Endodermal cell (in vitro differentiated cells): ENCODE data around the gene FUT8. TPM values are rescaled to one million over a fixed set of nuclear protein-coding genes. Genes with fewer than 3 reads are reported as not detected.

Experiments used
- DNase-seq: peaks from one replicate; pipeline ENCODE4 v3.0.0-alpha.2; 2017
- H3K27ac ChIP-seq: 2 replicates; pipeline ENCODE4 v1.5.1; 2013; ENCODE audit warnings: mild to moderate bottlenecking, low read depth, low read length, moderate library complexity
- H3K27me3 ChIP-seq: 2 replicates; pipeline ENCODE4 v1.6.1; 2013; ENCODE audit warnings: mild to moderate bottlenecking, low read length, moderate library complexity; ENCODE audit not compliant: insufficient read depth, control insufficient read depth, poor library complexity, severe bottlenecking
- H3K36me3 ChIP-seq: 2 replicates; pipeline ENCODE4 v1.7.0; 2013; ENCODE audit warnings: mild to moderate bottlenecking, low read length, moderate library complexity; ENCODE audit not compliant: control insufficient read depth, insufficient read depth
- H3K4me1 ChIP-seq: one replicate; pipeline ENCODE4 v1.7.0; 2013; ENCODE audit warnings: low read length; ENCODE audit not compliant: control insufficient read depth, insufficient read depth
- H3K4me3 ChIP-seq: 2 replicates; pipeline ENCODE4 v1.5.1; 2013; ENCODE audit warnings: mild to moderate bottlenecking, low read length, moderate library complexity
- H3K9ac ChIP-seq: 2 replicates; pipeline ENCODE4 v1.6.1; 2013; ENCODE audit warnings: mild to moderate bottlenecking, low read length, moderate library complexity; ENCODE audit not compliant: poor library complexity, severe bottlenecking; ENCODE audit errors: extremely low read depth
- H3K9me3 ChIP-seq: 2 replicates; pipeline ENCODE4 v1.6.1; 2013; ENCODE audit warnings: mild to moderate bottlenecking, low read length, moderate library complexity; ENCODE audit not compliant: control insufficient read depth
- H3K27ac Mint-ChIP-seq: 2 replicates; pipeline ENCODE4 v1.8.0; 2020; ENCODE audit warnings: mixed read lengths
- H3K27me3 Mint-ChIP-seq: 2 replicates; pipeline ENCODE4 v1.8.0; 2021; ENCODE audit warnings: mild to moderate bottlenecking, mixed read lengths; ENCODE audit not compliant: insufficient read depth
- H3K36me3 Mint-ChIP-seq: 2 replicates; pipeline ENCODE4 v1.8.0; 2020; ENCODE audit warnings: low read depth, mixed read lengths
- H3K4me1 Mint-ChIP-seq: 2 replicates; pipeline ENCODE4 v1.8.0; 2020; ENCODE audit warnings: mixed read lengths
- H3K4me3 Mint-ChIP-seq: 2 replicates; pipeline ENCODE4 v1.8.0; 2020; ENCODE audit warnings: mild to moderate bottlenecking, moderate library complexity, mixed read lengths
- H3K9me3 Mint-ChIP-seq: 2 replicates; pipeline ENCODE4 v1.8.0; 2020; ENCODE audit warnings: mild to moderate bottlenecking, mixed read lengths
- WGBS, 2 experiments: methylation state at CpG; one replicate each; pipeline versions ENCODE4 v1.1.5 to v1.1.7; 2013; ENCODE audit warnings: missing lambda C conversion rate in 2 of 2, mixed read lengths in 1 of 2; ENCODE audit not compliant: insufficient coverage in 1 of 2, insufficient read length in 1 of 2; 5-methylcytosine and 5-hydroxymethylcytosine counted together
- total RNA-seq, 2 donors: library from RNA; stranded (reverse); fragmentation: NEBNext Ultra II Directional in 1 of 2; extraction: Animal tissue kit (Norgen Biotek cat#: 25700) in 1 of 2; gene quantifications; 2 replicates in 1 of 2; 3 replicates in 1 of 2; pipeline ENCODE4 v1.2.1, GENCODE V29; 2021
- TF ChIP-seq, protein P1 (sequence below): fragments of 200-600 bp; sonication (generic); conservative IDR thresholded peaks from 2 replicates; pipeline ENCODE4 v1.5.0; 2021; ENCODE audit warnings: antibody characterized with exemption, mild to moderate bottlenecking

Gene FUT8
- total RNA-seq, 2 donors from 2014 or later = 63.9 to 76.9 TPM

DNA sequence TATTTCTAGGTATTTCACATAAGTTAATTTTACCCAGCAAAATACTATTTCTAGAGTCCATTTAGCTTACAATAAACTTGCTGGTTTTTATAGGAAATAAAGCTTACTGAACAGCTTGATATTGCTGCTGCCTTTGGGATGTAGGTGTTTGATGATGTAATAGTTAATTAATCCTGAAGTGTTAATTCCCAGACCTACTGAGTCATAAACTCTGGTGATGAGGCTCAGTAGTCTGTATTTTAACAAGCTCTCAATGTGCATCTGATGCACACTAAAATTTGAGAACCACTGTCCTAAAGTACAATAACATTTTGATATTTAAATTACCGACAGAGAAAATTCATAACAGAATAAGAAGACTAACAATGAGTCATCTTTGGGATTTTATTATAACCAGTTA is 168.4 kb downstream of the FUT8 start:
- DNase-seq = no peak
- Histone ChIP-seq H3K4me3 (no peak overlapping the region), H3K4me1 (no peaks in the 10 kb centered on the region), H3K36me3 (no peaks in the 10 kb centered on the region), H3K27me3 (no peaks in the 10 kb centered on the region), H3K27ac (no peak overlapping the region), H3K9ac (no peak overlapping the region), H3K9me3 (no peaks in the 10 kb centered on the region)
- no peaks in the 10 kb centered on the region for H3K9me3 Mint-ChIP-seq
- no peak overlapping the region for H3K4me3 Mint-ChIP-seq
- no peaks in the 10 kb centered on the region for H3K4me1 Mint-ChIP-seq
- WGBS, 2 experiments = 67% methylated on average over 1 of the region's 1 CpG; no CpG with 5 or more reads in 1 of the 2 experiments
- no peaks in the 10 kb centered on the region for H3K36me3 Mint-ChIP-seq
- H3K27ac Mint-ChIP-seq = no peak overlapping the region
- TF ChIP-seq, protein P1, sequence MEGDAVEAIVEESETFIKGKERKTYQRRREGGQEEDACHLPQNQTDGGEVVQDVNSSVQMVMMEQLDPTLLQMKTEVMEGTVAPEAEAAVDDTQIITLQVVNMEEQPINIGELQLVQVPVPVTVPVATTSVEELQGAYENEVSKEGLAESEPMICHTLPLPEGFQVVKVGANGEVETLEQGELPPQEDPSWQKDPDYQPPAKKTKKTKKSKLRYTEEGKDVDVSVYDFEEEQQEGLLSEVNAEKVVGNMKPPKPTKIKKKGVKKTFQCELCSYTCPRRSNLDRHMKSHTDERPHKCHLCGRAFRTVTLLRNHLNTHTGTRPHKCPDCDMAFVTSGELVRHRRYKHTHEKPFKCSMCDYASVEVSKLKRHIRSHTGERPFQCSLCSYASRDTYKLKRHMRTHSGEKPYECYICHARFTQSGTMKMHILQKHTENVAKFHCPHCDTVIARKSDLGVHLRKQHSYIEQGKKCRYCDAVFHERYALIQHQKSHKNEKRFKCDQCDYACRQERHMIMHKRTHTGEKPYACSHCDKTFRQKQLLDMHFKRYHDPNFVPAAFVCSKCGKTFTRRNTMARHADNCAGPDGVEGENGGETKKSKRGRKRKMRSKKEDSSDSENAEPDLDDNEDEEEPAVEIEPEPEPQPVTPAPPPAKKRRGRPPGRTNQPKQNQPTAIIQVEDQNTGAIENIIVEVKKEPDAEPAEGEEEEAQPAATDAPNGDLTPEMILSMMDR = no peak
- no peaks in the 10 kb centered on the region for H3K27me3 Mint-ChIP-seq

DNA sequence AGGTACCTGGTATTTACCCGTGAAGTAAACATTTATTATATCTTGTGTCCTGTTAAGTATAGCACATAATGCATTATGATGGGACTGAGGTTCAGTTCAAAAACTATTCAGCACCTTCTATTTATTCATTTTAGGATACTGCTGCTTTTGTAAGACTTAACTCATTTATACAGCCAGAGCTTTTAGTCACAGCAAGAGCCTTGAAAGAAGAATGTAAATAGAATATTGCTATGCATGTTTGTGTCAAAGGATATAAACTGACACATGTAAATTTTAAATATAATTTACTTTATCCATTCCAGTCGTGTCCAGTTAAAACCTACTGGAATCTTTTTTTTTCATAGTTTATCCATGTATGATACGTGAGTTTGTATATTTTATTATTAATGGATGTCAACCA is 168.8 kb downstream of the FUT8 start:
- Histone ChIP-seq H3K4me3 (no peak overlapping the region), H3K36me3 (no peaks in the 10 kb centered on the region), H3K27ac (no peak overlapping the region), H3K9me3 (no peaks in the 10 kb centered on the region), H3K4me1 (no peaks in the 10 kb centered on the region), H3K27me3 (no peaks in the 10 kb centered on the region), H3K9ac (no peak overlapping the region)
- no peak for DNase-seq
- Mint-ChIP-seq H3K4me1 (no peaks in the 10 kb centered on the region), H3K27me3 (no peaks in the 10 kb centered on the region), H3K9me3 (no peaks in the 10 kb centered on the region), H3K27ac (no peak overlapping the region), H3K36me3 (no peaks in the 10 kb centered on the region), H3K4me3 (no peak overlapping the region)
- 100% methylated on average over 1 of the region's 3 CpGs; no CpG with 5 or more reads in 1 of the 2 experiments for WGBS, 2 experiments
- TF ChIP-seq, protein P1 = no peak

GRCh38 chr14:65581799-65582198 is 169.3 kb downstream of the FUT8 start:
- H3K27ac Mint-ChIP-seq = no peak overlapping the region
- H3K9me3 ChIP-seq = no peaks in the 10 kb centered on the region
- H3K27me3 Mint-ChIP-seq = no peaks in the 10 kb centered on the region
- no peak for DNase-seq
- H3K36me3 ChIP-seq = no peaks in the 10 kb centered on the region
- TF ChIP-seq, protein P1 = no peak
- H3K4me3 Mint-ChIP-seq = no peak overlapping the region
- no peak overlapping the region for H3K27ac ChIP-seq
- H3K4me3 ChIP-seq = no peak overlapping the region
- H3K4me1 Mint-ChIP-seq = no peaks in the 10 kb centered on the region
- no peaks in the 10 kb centered on the region for H3K4me1 ChIP-seq
- no peaks in the 10 kb centered on the region for H3K9me3 Mint-ChIP-seq
- no peaks in the 10 kb centered on the region for H3K36me3 Mint-ChIP-seq
- no peaks in the 10 kb centered on the region for H3K27me3 ChIP-seq
- WGBS, 2 experiments = 86% methylated on average over 1 of the region's 3 CpGs; no CpG with 5 or more reads in 1 of the 2 experiments
- H3K9ac ChIP-seq = no peak overlapping the region
